GM10248 (cell line): Measurements from ENCODE around the gene HOXD10.

ENCODE experiments used
- CTCF ChIA-PET: fragments of 300-600 bp; sonication (Branson Sonifier 250); formaldehyde crosslinking; extraction: SDS; loops from one replicate; lab custom pipeline; 2021; ENCODE audit warnings: antibody characterized with exemption; lab: Yijun Ruan, JAX
- POLR2A ChIA-PET: fragments of 350-650 bp; sonication (Branson Sonifier 250); formaldehyde crosslinking; extraction: SDS; loops from one replicate; lab custom pipeline; 2020; ENCODE audit warnings: antibody characterized with exemption; lab: Yijun Ruan, JAX
- DNase-seq: peaks from one replicate; pipeline ENCODE4 v3.0.0; 2012; ENCODE audit errors: extremely low spot score
- CTCF ChIP-seq: IDR thresholded peaks from 2 replicates; pipeline ENCODE4 v1.5.1; 2012; ENCODE audit warnings: mild to moderate bottlenecking, low read depth; ENCODE audit errors: extremely low read depth, missing control alignments, control extremely low read depth

HOXD10 gene

GRCh38 chr2:176112375-176113302 lies 3.9 kb upstream of the HOXD10 start:
- ChIA-PET CTCF (interaction anchor here (1.8 to 2.3 kb wide), 3 partner anchors 14 to 28 kb away, joined by 6 to 8 read pairs (median 7); no protein-coding TSS in a partner anchor), POLR2A (no interaction called here)
- DNase-seq: no peak
- no peak for TF ChIP-seq CTCF

GRCh38 chr2:176114120-176114929 lies 2.3 kb upstream of the HOXD10 start:
- no peak for TF ChIP-seq CTCF
- no peak for DNase-seq
- CTCF ChIA-PET: interaction anchor here (0.6 to 1.9 kb wide), 6 partner anchors 10 to 341 kb away, joined by 3 to 8 read pairs (median 4); no protein-coding TSS in a partner anchor
- POLR2A ChIA-PET: no interaction called here

- DNase-seq: no peak
- POLR2A ChIA-PET: no interaction called here
These were observed 1.5 kb upstream of the HOXD10 start for GRCh38 chr2:176114930-176115625.

GRCh38 chr2:176117162-176117822 lies 714 bp downstream of the HOXD10 start:
- CTCF ChIA-PET: interaction anchor here (0.9 to 1.7 kb wide), 3 partner anchors 10 to 1031 kb away, joined by 3 to 5 read pairs (median 4); no protein-coding TSS in a partner anchor
- DNase-seq: no peak
- TF ChIP-seq CTCF: no peak
- POLR2A ChIA-PET: no interaction called here

More at GRCh38 chr2:176114930-176115625, 1.5 kb upstream of the HOXD10 start:
- CTCF ChIA-PET: interaction anchor here (0.6 to 1.9 kb wide), 4 partner anchors 10 to 340 kb away, joined by 3 to 8 read pairs (median 4); no protein-coding TSS in a partner anchor
- no peak for TF ChIP-seq CTCF

GRCh38 chr2:176117823-176118371 lies 1.3 kb downstream of the HOXD10 start:
- ChIA-PET POLR2A (no interaction called here), CTCF (interaction anchor here (0.9 to 1.7 kb wide), 3 partner anchors 9 to 1030 kb away, joined by 3 to 5 read pairs (median 4); no protein-coding TSS in a partner anchor)
- no peak for DNase-seq
- no peak for TF ChIP-seq CTCF
